ENCODE measurements around the gene ACSF3. TPM values are rescaled to one million over a fixed set of nuclear protein-coding genes. Genes with fewer than 3 reads are reported as not detected.

Gene ACSF3
- total RNA-seq, 2 experiments from 2014 or later: 112 to 143 TPM

GRCh38 chr16:89192956-89193575 is 99.4 kb downstream of the ACSF3 start:
- BruUV-seq (replicated peaks): no TSS peak
- Histone ChIP-seq H3K9me2 (ENCODE audit: insufficient read depth, low read length) (no peaks in the 10 kb centered on the region), H3K4me2 (ENCODE audit: low read length) (no peak overlapping the region), H3K4me1 (ENCODE audit: insufficient read depth, low read length, poor library complexity, severe bottlenecking) (no peaks in the 10 kb centered on the region), H3K4me3 (ENCODE audit: low read depth, low read length, poor library complexity, severe bottlenecking) (no peak overlapping the region), H2AFZ (ENCODE audit: low read length) (no peak overlapping the region), H3K9me3 (ENCODE audit: low read length) (no peaks in the 10 kb centered on the region), H3K79me2 (ENCODE audit: insufficient read depth, low read depth, low read length) (no peaks in the 10 kb centered on the region), H3K36me3 (ENCODE audit: insufficient read depth, low read length) (no peaks in the 10 kb centered on the region), H3K27ac (ENCODE audit: low read depth, low read length, poor library complexity, severe bottlenecking) (no peak overlapping the region), H4K20me1 (ENCODE audit: insufficient read depth, low read length) (no peaks in the 10 kb centered on the region)
- intact Hi-C loops (cut with micrococcal nuclease; ENCODE audit: unreplicated experiment): loop anchor here (2.0 kb wide), 1 partner anchor 22 kb away; the partner anchor contains the start of gene CDH15
- POLR2A ChIA-PET: interaction anchor here (0.7 to 1.4 kb wide), 7 partner anchors 10 to 623 kb away, joined by 3 to 10 read pairs (median 4); partner anchors contain the start of genes CDH15, ZC3H18 and ZNF778
- CTCF ChIA-PET (ENCODE audit: unreplicated experiment): interaction anchor here (0.5 to 1.1 kb wide), 6 partner anchors 22 to 684 kb away, joined by 3 to 8 read pairs (median 3); partner anchors contain the start of gene CDH15
- peak; percentile 72 for DNase-seq (ENCODE audit: low spot score)
- TF ChIP-seq CTCF (conservative IDR thresholded peaks at IDR 0.05; ENCODE audit: low read length): no peak
- TF ChIP-seq EZH2phosphoT487 (IDR thresholded peaks at IDR 0.05; ENCODE audit: borderline replicate concordance, low read depth, low read length): no peak

- DNase-seq (ENCODE audit: low spot score): no peak
- Histone ChIP-seq H3K9me3 (ENCODE audit: low read length) (no peaks in the 10 kb centered on the region), H3K36me3 (ENCODE audit: insufficient read depth, low read length) (no peaks in the 10 kb centered on the region), H3K79me2 (ENCODE audit: insufficient read depth, low read depth, low read length) (no peaks in the 10 kb centered on the region), H4K20me1 (ENCODE audit: insufficient read depth, low read length) (no peaks in the 10 kb centered on the region), H3K27ac (ENCODE audit: low read depth, low read length, poor library complexity, severe bottlenecking) (no peak overlapping the region), H3K4me1 (ENCODE audit: insufficient read depth, low read length, poor library complexity, severe bottlenecking) (no peaks in the 10 kb centered on the region), H3K9me2 (ENCODE audit: insufficient read depth, low read length) (no peaks in the 10 kb centered on the region), H3K4me2 (ENCODE audit: low read length) (no peak overlapping the region), H2AFZ (ENCODE audit: low read length) (no peak overlapping the region), H3K4me3 (ENCODE audit: low read depth, low read length, poor library complexity, severe bottlenecking) (no peak overlapping the region)
- TF ChIP-seq CTCF (conservative IDR thresholded peaks at IDR 0.05; ENCODE audit: low read length) (no peak), EZH2phosphoT487 (IDR thresholded peaks at IDR 0.05; ENCODE audit: borderline replicate concordance, low read depth, low read length) (no peak)
- no TSS peak for BruUV-seq (replicated peaks)
- ChIA-PET CTCF (ENCODE audit: unreplicated experiment) (interaction anchor here (0.5 kb wide), 1 partner anchor 422 kb away, joined by 3 read pairs; no protein-coding TSS in a partner anchor), POLR2A (interaction anchor here (1.4 kb wide), 1 partner anchor 384 kb away, joined by 10 read pairs; no protein-coding TSS in a partner anchor)
- intact Hi-C loops (cut with micrococcal nuclease; ENCODE audit: unreplicated experiment): loop anchor here (2.0 kb wide), 1 partner anchor 23 kb away; the partner anchor contains the start of gene CDH15
Observed at GRCh38 chr16:89193576-89194293, 100.1 kb downstream of the ACSF3 start.
